Bone marrow (tissue), 2 donors: ENCODE results near the gene NUB1.

Experiments used
- DNase-seq, 2 donors: peaks; one replicate each; lab custom pipeline; 2025; lab: John Stamatoyannopoulos, UW

The NUB1 gene

GRCh38 chr7:151425670-151426440 is 84.2 kb downstream of the NUB1 start:
- DNase-seq = no peak

GRCh38 chr7:151426441-151426903 is 84.9 kb downstream of the NUB1 start:
- DNase-seq = no peak

- no peak for DNase-seq
Measured at GRCh38 chr7:151426904-151427704, 85.5 kb downstream of the NUB1 start.

GRCh38 chr7:151427705-151428377 is 86.2 kb downstream of the NUB1 start:
- DNase-seq = no peak
